GM19395 (cell line): ENCODE results near the gene ATG9B.
A peak's percentile ranks its signal among the peaks of the same experiment; 100 is the strongest.
"Not testable (repeated sequence)": the region's sequence is repeated elsewhere in the genome, so short reads cannot be mapped to it uniquely, and the experiment has no call there.

Source experiments
- ATAC-seq: cut with Tn5 transposase; IDR thresholded peaks from one replicate; pipeline ENCODE4 v1.9.1; 2021; ENCODE audit warnings: mild to moderate bottlenecking, moderate library complexity; ENCODE audit not compliant: unreplicated experiment

ATG9B gene

DNA sequence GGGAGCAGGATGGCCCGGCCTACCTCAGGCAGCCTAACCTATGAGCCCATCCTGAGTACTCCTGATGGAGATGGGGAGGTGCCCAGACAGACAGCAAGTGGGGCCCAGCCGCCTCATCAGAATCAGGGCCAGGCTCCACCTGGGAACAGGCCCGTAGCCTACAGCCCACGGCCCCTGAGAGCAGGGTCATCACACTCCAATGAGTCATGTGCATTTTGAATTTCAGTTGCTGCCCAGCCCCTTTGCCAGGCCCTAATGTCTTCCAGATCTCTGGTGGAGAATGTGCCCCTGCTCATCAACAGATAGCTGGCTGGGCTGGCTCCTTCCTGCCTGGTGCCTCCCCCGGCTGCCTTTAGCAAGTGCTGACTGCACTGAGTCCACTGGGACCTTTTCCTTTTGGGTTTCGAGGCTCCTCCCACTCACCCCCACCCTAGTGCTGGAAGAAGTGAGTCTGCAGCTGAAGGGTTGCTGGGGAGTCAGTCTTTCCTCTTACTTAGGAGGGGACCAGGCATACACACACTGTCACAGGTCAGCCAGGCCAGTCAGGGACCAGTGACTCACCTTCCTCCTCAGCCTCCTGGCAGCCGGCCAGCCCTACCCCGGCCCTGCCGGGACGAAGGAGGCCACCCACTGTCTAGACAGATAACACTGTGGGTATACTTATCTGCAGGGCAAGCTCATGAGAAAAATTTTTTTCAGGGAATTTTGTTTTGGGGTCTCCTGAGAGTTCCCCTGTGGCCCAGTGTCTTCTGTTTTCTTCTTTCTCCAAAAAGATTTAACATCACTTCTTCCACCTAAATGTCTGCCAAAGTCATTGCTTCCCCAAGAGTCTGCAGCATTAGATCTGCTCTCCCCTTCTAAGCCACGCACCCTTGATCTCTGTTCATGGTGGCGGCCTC is 14.9 kb upstream of the ATG9B start:
- ATAC-seq, result no peak

DNA sequence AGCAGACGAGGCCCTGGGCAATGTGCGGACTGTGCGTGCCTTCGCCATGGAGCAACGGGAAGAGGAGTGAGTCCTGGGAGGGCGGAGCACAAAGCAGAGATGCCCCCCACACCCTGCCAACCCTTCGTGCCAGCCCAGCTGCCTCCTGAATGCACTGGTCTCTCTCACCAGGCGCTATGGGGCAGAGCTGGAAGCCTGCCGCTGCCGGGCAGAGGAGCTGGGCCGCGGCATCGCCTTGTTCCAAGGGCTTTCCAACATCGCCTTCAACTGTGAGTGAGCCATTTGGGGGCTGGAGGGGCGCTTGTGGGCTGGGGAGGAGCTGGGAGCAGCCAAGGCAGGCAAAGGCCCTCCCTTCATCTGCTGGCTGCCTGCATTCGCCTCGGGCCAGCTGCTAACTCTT is 11.6 kb upstream of the ATG9B start:
- ATAC-seq, result no peak

- no peak for ATAC-seq
Observed at GRCh38 chr7:151035026-151035717, 10.9 kb upstream of the ATG9B start.

DNA sequence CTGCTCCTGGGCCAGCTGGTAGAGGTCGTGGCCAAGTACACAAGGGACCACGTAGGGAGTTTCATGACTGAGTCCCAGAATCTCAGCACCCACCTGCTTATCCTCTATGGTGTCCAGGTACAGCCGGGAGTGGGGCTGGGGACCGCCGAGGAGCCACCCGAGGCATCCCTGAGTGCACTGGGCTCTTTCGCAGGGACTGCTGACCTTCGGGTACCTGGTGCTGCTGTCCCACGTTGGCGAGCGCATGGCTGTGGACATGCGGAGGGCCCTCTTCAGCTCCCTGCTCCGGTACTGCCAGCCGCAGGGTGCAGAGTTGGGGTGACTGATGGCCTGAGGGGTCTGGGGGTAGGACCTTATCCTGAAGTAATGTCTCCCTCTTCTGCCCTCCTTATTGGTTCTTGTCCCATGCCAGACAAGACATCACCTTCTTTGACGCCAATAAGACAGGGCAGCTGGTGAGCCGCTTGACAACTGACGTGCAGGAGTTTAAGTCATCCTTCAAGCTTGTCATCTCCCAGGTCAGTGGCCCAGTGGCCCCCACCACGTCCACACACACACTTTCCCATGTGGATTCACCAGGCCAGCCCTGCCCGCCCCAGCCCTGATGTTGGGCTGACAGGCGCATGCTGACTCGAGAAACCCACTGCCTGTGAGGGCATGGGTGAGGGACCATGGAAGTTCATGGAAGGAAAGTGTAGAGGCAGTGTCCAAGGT is 10.2 kb upstream of the ATG9B start:
- no peak for ATAC-seq

DNA sequence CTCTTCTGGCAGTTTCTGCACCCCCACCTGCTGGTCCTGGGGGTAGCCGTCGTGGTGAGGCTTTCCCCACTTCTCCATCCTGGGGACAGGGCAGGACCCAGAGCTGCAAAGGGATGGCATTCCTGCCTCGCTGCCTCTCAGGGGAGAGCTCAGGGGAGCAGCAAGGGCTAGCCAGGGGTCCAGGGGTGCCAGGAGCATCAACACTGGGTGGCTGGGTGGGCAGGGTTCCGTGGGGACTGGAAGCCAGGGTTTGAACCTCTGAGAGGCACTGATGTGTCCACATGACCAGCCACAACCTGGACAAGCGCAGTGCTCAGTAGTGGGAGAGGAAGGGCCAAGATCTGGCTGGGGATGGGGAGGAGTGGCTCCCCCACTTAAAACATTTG is 9.6 kb upstream of the ATG9B start:
- no peak for ATAC-seq

GRCh38 chr7:151032936-151033863 is 8.9 kb upstream of the ATG9B start:
- no peak for ATAC-seq

- no peak for ATAC-seq
Observed at GRCh38 chr7:151031011-151031410, 6.7 kb upstream of the ATG9B start.

- no peak for ATAC-seq
Observed at GRCh38 chr7:151028948-151029501, 4.7 kb upstream of the ATG9B start.

- ATAC-seq, result peak; percentile 95
Observed at GRCh38 chr7:151028131-151028947, 4.0 kb upstream of the ATG9B start, which contains the start of gene ABCB8. ABCB8 (plus strand) TSS chr7:151028450; CDS start chr7:151028516, 66 bp downstream.

DNA sequence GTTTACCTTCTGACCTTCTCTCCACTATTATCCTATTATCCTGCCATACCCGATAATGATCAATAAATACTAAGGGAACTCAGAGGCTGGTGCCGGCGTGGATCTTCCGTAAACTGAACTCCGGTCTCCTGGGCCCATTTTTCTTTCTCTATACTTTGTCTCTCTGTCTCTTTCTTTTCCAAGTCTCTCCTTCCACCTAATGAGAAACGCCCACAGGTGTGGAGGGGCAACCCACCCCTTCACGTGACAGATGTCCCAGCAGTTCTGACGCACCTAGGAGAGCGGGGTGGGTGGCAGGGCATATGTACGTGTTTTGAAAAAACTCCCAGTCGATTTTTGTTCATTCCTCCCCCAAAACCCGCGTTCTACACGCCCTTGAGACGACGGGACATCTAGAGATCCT is 3.4 kb upstream of the ATG9B start:
- ATAC-seq, result peak; percentile 26

DNA sequence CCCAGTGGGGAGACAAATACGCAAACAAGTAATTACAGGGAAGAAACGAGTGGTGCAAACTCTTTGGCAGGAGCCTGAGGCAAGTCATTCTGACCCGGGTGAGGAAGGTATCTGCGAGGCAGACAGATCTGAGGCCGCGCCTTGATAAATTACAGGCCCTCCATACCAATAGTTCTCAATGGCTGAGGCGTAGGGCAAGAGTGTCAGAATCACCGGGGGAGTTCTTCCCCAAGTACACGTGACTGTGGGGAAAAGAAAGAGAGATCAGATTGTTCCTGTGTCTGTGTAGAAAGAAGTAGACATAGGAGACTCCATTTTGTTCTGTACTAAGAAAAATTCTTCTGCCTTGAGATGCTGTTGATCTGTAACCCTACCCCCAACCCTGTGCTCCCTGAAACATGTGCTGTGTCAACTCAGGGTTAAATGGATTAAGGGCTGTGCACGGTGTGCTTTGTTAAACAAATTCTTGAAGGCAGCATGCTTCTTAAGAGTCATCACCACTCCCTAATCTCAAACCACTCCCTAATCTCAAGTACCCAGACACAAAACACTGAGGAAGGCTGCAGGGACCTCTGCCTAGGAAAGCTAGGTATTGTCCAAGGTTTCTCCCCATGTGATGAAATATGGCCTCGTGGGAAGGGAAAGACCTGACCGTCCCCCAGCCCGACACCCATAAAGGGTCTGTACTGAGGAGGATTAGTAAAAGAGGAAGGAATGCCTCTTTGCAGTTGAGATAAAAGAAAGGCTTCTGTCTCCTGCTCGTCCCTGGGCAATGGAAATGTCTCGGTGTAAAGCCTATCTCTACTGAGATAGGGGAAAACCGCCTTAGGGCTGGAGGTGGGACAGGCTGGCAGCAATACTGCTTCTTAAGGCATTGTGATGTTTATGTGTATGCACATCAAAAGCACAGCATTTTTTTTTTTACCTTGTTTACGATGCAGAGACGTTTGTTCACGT is 2.8 kb upstream of the ATG9B start:
- ATAC-seq, result not testable (repeated sequence)

- no peak for ATAC-seq
Observed at GRCh38 chr7:151025924-151026671, 1.8 kb upstream of the ATG9B start.

DNA sequence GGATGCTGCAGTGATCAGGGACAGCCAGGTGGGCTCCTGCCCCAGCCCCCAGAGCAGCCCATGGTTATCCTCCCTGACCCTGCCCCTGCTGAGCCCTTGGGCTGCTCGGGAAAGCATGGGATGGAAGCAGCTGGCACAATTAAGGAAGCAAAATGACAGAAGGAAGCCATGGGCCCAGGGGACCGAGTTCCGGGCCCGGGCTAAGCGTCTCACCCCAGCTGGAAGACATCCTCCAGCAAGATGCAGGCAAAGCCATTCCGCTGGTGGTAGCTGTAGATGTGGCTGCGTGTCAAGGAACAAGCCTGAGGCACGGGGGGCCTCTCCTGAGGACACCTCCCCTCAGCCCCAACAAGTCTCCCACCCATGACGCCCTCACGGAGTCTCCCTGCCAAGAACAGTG is 1.1 kb downstream of the ATG9B start:
- ATAC-seq, result no peak

- no peak for ATAC-seq
Observed at GRCh38 chr7:151020231-151020630, 4.1 kb downstream of the ATG9B start.

GRCh38 chr7:151019130-151019447 is 5.2 kb downstream of the ATG9B start:
- ATAC-seq, result no peak

DNA sequence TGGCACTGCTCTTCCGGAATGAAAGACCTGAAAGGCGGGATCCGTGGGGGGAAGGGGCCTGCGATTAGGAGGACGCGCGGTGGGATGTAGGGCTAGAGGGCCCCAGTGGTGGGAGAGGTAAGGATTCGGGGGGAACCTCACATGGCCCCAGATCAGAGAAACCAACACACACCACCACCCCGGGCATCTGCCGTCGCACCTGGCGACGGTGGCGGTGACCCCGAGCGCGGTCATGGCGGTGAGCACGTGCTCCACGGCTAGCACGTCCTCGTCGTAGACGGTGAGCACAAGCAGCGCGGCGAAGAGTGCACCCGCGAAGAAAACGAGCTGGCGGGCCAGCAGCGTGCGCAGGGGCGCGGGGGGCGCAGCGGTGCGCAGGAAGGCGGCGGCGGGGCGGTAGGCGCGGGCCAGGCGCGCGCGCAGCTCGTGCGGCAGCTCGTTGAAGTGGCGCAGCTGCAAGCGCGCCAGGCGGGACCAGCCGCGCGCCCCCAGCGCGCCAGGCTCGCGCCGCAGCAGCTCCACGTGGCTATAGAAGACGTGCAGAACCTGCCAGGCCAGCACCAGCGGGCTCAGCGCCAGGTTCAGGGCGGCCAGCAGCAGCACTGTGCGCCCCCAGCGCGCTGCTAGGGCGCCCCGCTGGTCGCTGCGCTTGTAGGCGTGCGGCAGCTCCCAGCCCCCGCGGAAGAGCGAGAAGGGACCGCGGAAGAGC is 5.7 kb downstream of the ATG9B start:
- peak; percentile 10 for ATAC-seq

DNA sequence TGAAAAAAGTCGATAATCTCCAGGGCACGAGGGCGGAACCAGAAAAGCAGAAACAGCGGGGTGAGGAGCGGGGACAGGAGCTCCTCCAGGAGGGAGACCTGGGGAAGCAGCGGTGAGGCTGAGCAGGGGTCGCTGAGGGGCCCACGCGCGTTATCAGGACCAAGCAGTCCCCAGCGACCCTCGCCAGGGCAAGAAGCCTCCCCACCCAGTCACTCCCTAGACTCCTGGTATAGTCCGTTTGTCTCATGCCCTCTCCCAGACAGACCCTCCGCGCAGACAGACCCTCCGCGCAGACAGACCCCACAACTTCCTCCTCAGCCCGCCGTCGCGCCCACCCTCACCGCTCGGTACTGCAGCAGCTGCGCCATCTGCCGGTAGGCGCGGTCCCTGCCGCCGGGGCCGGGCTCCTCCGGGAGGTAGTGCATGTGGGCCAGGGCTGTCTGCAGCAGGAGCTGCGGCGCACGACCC is 6.3 kb downstream of the ATG9B start:
- ATAC-seq, result peak; percentile 56
